Ovary (tissue), 3 donors: Measurements from ENCODE around the gene ZNF609.

Source experiments
- EP300 ChIP-seq: sonication (generic); formaldehyde crosslinking; IDR thresholded peaks from one replicate; pipeline ENCODE4 v1.6.1; 2017; ENCODE audit warnings: antibody characterized with exemption
- POLR2A ChIP-seq: fragments of 450-650 bp; IDR thresholded peaks from one replicate; pipeline ENCODE4 v1.6.1; 2017; ENCODE audit warnings: antibody characterized with exemption, mild to moderate bottlenecking, moderate library complexity
- TF ChIP-seq, protein P1 (sequence below), 3 donors: fragments of 450-650 bp in 2 of 3; fragments of 200-600 bp in 1 of 3; IDR thresholded peaks; one replicate each; pipeline versions ENCODE4 v1.5.1 to v1.8.0; 2016 to 2022; ENCODE audit warnings: antibody characterized with exemption in 3 of 3, mild to moderate bottlenecking in 1 of 3
- donor health status: DM: no; HTN: no; CAD: no.

GRCh38 chr15:64547275-64547674 is 86.9 kb downstream of the ZNF609 start:
- TF ChIP-seq, protein P1, sequence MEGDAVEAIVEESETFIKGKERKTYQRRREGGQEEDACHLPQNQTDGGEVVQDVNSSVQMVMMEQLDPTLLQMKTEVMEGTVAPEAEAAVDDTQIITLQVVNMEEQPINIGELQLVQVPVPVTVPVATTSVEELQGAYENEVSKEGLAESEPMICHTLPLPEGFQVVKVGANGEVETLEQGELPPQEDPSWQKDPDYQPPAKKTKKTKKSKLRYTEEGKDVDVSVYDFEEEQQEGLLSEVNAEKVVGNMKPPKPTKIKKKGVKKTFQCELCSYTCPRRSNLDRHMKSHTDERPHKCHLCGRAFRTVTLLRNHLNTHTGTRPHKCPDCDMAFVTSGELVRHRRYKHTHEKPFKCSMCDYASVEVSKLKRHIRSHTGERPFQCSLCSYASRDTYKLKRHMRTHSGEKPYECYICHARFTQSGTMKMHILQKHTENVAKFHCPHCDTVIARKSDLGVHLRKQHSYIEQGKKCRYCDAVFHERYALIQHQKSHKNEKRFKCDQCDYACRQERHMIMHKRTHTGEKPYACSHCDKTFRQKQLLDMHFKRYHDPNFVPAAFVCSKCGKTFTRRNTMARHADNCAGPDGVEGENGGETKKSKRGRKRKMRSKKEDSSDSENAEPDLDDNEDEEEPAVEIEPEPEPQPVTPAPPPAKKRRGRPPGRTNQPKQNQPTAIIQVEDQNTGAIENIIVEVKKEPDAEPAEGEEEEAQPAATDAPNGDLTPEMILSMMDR (IDR thresholded peaks at IDR 0.05), result no peak
- TF ChIP-seq POLR2A, result no peak
- TF ChIP-seq EP300, result no peak
